SW480 (cell line): ENCODE results near the gene DNMT3B.

ENCODE experiments used
- DNase-seq: peaks from one replicate; pipeline ENCODE4 v3.0.0-alpha.2; 2016; ENCODE audit warnings: low spot score

The DNMT3B gene

GRCh38 chr20:32823737-32824588 lies 61.8 kb downstream of the DNMT3B start:
- DNase-seq, result no peak

- DNase-seq, result no peak
These were observed 66.0 kb downstream of the DNMT3B start for GRCh38 chr20:32828029-32828680.

- DNase-seq, result no peak
These were observed 67.3 kb downstream of the DNMT3B start for GRCh38 chr20:32829311-32830005.

DNA sequence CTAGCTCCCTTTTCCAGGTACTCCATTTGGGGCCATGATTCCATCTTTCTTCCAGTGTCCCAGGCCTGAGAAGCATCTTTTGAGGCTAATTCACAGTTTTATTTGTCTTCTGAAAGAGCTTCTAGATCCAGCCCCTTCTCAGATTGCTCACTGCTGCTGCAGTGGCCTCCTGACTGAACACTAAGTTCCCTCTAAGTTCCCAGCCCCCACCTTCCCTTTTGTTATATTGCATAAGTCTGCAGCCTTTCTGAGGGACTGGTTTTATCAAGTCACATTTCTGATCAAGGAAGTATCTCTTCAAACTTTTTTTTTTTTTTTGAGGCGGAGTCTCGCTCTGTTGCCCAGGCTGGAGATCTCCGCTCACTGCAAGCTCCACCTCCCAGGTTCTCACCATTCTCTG lies 68.3 kb downstream of the DNMT3B start:
- DNase-seq, result no peak

- no peak for DNase-seq
These were observed 69.8 kb downstream of the DNMT3B start for GRCh38 chr20:32831982-32832381.

GRCh38 chr20:32832664-32833063 lies 70.5 kb downstream of the DNMT3B start:
- DNase-seq, result no peak

DNA sequence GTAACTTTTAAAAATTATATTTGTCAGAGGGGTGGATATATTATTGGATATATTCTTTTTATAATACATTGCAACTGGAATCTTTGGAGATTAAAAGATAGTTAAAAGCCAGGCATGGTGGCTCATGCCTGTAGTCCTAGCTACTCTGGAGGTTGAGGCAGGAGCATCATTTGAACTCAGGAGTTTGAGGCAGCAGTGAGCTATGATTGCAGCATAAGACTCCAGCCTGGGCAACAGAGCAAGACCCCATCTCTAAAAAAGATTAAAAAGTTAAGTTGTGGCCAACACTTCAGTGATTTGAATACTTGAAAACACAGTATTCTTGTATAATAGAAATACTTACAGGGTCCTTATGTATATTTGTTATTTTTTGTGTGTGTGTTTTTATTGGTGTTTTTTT lies 72.8 kb downstream of the DNMT3B start:
- DNase-seq, result no peak

GRCh38 chr20:32837157-32837556 lies 75.0 kb downstream of the DNMT3B start:
- no peak for DNase-seq

DNA sequence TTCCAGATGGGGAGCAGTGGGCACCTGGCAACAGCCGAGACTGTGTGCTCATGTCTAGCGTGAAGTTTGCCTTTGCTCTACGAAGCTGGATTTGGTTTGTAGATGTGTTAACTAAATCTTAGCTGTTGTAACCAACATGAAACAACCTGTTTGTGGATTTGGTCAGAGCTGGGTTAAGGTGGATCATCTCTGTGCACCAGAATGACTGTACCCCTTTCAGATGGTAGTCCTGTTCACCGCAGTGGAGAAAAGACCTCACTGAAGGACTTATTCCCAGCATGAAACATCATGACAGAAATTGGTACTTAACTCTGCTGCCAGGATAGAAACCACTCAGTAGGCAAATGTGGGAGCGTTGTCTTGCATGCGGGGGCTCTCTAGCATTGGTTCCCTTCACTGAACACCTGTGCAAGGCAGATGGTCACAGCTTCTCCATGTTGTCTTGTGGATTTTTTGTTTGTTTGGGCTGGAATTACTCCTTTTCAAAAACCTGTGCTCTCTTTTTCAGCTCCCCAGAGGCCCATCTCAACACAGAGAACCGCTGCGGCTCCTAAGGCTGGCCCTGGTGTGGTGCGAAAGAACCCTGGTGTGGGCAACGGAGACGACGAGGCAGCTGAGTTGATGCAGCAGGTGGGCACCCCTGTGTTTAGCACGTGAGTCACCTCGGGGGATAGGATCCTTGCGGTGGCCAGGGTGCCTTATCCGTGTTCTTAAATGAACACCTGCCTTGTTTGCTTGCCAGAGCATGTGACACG lies 77.2 kb downstream of the DNMT3B start:
- no peak for DNase-seq

DNA sequence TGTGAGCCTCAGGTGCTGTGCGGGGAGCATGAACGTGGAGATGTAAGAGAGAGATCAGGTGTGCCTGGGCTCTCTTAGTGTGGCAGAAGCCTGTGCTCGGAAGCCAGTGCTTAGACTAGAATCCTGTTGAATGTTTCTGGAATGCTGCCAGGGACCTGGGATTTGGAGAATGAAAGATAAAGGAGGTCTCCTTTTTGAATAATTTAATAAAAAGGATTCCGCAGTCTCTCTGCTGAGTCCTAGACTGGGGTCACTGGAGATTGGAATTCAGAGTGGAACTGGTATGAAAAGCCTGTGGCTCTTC lies 77.7 kb downstream of the DNMT3B start:
- no peak for DNase-seq

DNA sequence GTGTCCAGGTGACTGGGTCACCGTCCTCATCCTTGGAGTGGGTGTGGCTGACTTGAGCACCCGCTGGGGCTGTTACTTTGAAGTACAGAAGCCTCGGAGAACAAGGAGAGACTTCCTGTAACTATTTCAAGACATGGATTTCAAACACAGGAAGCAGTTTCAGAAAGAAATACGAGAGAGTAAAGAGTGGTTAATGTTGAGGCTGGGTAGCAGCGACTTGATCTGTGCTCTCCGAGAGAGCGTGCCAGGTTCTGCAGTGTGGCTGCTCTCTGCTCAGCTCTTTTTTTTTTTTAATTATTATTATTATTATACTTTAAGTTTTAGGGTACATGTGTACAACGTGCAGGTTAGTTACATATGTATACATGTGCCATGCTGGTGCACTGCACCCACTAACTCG lies 79.0 kb downstream of the DNMT3B start:
- DNase-seq, result no peak

GRCh38 chr20:32841632-32842031 lies 79.4 kb downstream of the DNMT3B start:
- DNase-seq, result no peak

DNA sequence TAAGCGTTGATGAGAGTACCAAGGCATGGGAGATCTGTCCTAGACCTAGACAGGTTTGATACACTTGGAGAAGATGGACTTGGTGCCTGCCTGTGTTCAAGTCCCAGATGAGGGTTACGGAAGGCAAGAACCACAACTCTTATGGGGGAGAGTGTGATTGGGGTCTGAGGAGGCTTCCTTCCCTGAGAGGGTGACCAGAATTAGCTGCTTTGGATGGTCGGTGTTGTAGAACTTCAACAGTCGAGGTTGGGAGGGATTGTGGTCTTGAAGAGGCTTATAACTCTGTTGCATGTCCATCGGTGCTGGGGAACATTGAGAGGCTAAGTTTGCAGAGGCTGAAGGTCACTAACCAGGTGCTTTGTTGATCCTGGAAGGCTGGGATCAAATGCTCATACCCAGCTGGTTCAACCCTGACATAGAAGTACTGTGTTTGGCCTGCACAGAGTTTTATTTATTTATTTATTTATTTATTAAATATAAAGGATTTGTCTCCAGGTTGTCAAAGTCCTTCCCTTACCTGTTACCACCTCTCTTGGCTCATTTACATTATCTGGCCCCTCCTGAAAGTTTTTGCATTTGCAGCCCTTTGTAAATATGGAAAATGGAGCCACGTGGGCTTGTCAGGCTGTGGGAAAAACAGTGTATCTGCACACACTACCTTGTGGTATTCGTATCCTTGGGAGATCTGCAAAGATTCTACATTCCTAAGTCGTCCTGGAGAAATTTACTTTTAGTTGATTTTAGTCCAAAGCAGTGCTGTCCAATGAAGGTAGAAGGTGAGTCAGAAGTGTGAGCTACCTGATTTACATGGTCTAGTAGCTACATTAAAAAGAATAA lies 80.7 kb downstream of the DNMT3B start:
- no peak for DNase-seq

- DNase-seq, result no peak
These were observed 83.6 kb downstream of the DNMT3B start for GRCh38 chr20:32845786-32846185.

DNA sequence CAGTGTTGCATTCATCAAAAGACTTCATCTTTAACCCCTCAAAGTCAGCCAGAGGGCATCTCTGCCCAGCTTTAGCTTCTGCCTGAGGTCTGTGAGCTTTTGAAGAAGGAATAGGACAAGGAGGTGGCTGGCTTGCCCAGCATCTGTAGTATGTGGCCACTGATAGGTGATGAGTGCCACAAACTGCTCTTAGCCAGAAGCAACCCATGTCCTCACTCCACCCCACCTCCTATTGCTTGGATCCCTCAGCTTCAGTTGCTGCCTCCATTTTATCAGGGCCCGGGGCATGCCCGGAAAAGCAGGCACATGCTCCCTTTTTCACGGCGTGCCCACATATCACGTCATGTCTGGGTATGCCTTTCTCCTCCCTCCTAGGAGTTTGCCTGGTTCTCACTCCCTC lies 84.7 kb downstream of the DNMT3B start:
- no peak for DNase-seq

DNA sequence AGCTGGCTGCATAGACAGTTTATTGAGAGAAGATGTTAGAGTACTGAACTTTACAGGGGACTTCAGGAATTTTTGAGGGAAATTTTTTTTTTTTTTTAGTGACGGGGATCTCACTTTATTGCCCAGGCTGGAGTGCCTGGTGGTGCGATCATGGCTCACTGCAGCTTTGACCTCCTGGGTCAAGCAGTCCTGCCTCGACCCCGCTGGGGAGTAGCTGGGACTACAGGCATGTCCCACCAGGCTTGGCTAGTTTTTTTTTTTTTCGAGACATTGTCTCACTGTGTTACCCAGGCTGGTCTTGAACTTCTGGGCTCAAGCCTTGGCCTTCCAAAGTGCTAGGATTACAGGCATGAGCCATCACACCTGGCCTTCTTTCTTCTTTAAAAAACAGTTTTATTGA lies 85.8 kb downstream of the DNMT3B start:
- DNase-seq, result no peak

- DNase-seq, result no peak
These were observed 86.7 kb downstream of the DNMT3B start for GRCh38 chr20:32848846-32849245.

DNA sequence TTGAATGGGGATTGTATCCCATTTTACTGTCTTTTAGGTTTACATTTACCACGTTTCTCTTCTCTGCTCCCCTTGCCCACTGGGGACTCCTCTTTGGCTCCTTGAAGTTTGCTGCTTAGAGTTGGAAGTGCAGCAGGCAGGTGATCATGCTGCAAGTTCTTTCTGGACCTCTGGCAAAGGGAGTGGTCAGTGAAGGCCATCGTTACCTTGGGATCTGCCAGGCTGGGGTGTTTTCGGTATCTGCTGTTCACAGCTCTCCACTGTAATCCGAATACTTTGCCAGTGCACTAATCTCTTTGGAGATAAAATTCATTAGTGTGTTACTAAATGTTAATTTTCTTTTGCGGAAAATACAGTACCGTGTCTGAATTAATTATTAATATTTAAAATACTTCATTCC lies 87.4 kb downstream of the DNMT3B start:
- DNase-seq, result no peak

GRCh38 chr20:32855387-32855786 lies 93.2 kb downstream of the DNMT3B start:
- DNase-seq, result no peak

DNA sequence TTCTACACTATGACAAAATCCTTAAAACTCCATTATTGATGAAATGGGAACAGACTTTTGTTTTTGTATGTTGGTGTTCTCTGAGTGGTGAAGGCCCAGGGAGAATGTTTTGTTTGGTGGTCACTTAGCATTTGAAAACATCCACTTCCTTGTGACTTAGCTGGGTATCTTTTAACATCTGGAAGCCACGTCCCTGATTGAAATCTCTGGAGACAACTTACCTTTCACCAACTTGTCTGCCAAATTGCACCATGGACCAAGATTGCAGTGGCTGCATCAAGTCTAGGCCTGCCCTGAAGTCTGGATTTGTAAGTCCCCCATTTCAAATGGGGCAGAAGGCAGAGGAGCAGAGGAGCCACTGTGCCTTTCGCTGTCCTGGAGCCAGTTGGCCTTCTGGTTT lies 96.0 kb downstream of the DNMT3B start:
- DNase-seq, result no peak
